Activated CD8-positive, alpha-beta T cell treated with anti-CD3 and anti-CD28 coated beads for 36 hours (primary cell): ENCODE results near the gene PTPRN2. TPM values are rescaled to one million over a fixed set of nuclear protein-coding genes. Genes with fewer than 3 reads are reported as not detected.

Source experiments
- ATAC-seq: fragments of 200-7000 bp; cut with Tn5 transposase; one replicate; pipeline ENCODE4 v1.10.0; 2021; ENCODE audit warnings: mild to moderate bottlenecking, moderate library complexity
- CTCF ChIA-PET: fragments of 350-600 bp; sonication (Branson Sonifier 250); formaldehyde crosslinking; loops from one replicate; lab custom pipeline; 2021; ENCODE audit warnings: antibody characterized with exemption; lab: Charles Lee
- POLR2A ChIA-PET: fragments of 350-600 bp; sonication (Branson Sonifier 250); formaldehyde crosslinking; loops from one replicate; lab custom pipeline; 2021; ENCODE audit warnings: antibody characterized with exemption; lab: Charles Lee
- DNase-seq: peaks from one replicate; pipeline ENCODE4 v3.0.0-alpha.2; 2020
- H3K27ac Mint-ChIP-seq: one replicate; pipeline ENCODE4 v1.8.0; 2021; ENCODE audit warnings: mild to moderate bottlenecking, mixed read lengths
- H3K27me3 Mint-ChIP-seq: one replicate; pipeline ENCODE4 v1.8.0; 2021; ENCODE audit warnings: mixed read lengths
- H3K36me3 Mint-ChIP-seq: one replicate; pipeline ENCODE4 v1.8.0; 2021; ENCODE audit warnings: low read depth, mixed read lengths
- H3K4me1 Mint-ChIP-seq: one replicate; pipeline ENCODE4 v1.8.0; 2021; ENCODE audit warnings: low read depth, mixed read lengths
- H3K4me3 Mint-ChIP-seq: one replicate; pipeline ENCODE4 v1.8.0; 2021; ENCODE audit warnings: mild to moderate bottlenecking, moderate library complexity, mixed read lengths
- H3K9me3 Mint-ChIP-seq: one replicate; pipeline ENCODE4 v1.8.0; 2021; ENCODE audit warnings: mixed read lengths
- CTCF ChIP-seq: fragments of 200-600 bp; IDR thresholded peaks from one replicate; pipeline ENCODE4 v1.8.0; 2022; ENCODE audit warnings: antibody characterized with exemption, mild to moderate bottlenecking
- intact Hi-C: fragments of 100-400 bp; cut with micrococcal nuclease; formaldehyde crosslinking; loops from one replicate; pipeline ENCODE4 v1.10.0; 2022
- total RNA-seq, 2 experiments: library from RNA; stranded (reverse); gene quantifications; one replicate each; pipeline ENCODE4 v1.2.3, GENCODE V29; 2021

The PTPRN2 gene
- total RNA-seq, 2 experiments from 2014 or later = 0.49 to 0.65 TPM

- ChIA-PET CTCF (no interaction called here), POLR2A (no interaction called here)
- no peak for TF ChIP-seq CTCF
- intact Hi-C loops = no loop called here
- H3K4me3 Mint-ChIP-seq = no peak overlapping the region
- peaks cover 10% of the 10 kb centered on the region for H3K4me1 Mint-ChIP-seq
- no peaks in the 10 kb centered on the region for H3K36me3 Mint-ChIP-seq
- no peaks in the 10 kb centered on the region for H3K9me3 Mint-ChIP-seq
- no peak for ATAC-seq
- DNase-seq = no peak
- H3K27me3 Mint-ChIP-seq = no peaks in the 10 kb centered on the region
- H3K27ac Mint-ChIP-seq = no peak overlapping the region
These were observed 732.0 kb downstream of the PTPRN2 start for GRCh38 chr7:157855452-157856213.

- H3K4me1 Mint-ChIP-seq = peaks cover 10% of the 10 kb centered on the region
- ATAC-seq (no peak), DNase-seq (no peak)
- H3K36me3 Mint-ChIP-seq = no peaks in the 10 kb centered on the region
- H3K9me3 Mint-ChIP-seq = no peaks in the 10 kb centered on the region
- no peak for TF ChIP-seq CTCF
- no peak overlapping the region for H3K4me3 Mint-ChIP-seq
- no peak overlapping the region for H3K27ac Mint-ChIP-seq
- CTCF ChIA-PET = no interaction called here
- no peaks in the 10 kb centered on the region for H3K27me3 Mint-ChIP-seq
- POLR2A ChIA-PET = no interaction called here
- intact Hi-C loops = no loop called here
These were observed 732.6 kb downstream of the PTPRN2 start for GRCh38 chr7:157855016-157855415.

- CTCF ChIA-PET = no interaction called here
These were observed 733.3 kb downstream of the PTPRN2 start for GRCh38 chr7:157854066-157854891.

GRCh38 chr7:157853789-157854065 lies 733.9 kb downstream of the PTPRN2 start:
- POLR2A ChIA-PET = no interaction called here
- DNase-seq (no peak), ATAC-seq (no peak)
- no peaks in the 10 kb centered on the region for H3K27me3 Mint-ChIP-seq
- H3K4me1 Mint-ChIP-seq = peaks cover 10% of the 10 kb centered on the region
- no peaks in the 10 kb centered on the region for H3K9me3 Mint-ChIP-seq
- no peaks in the 10 kb centered on the region for H3K36me3 Mint-ChIP-seq
- no peak overlapping the region for H3K4me3 Mint-ChIP-seq
- CTCF ChIA-PET = no interaction called here
- intact Hi-C loops = no loop called here
- no peak overlapping the region for H3K27ac Mint-ChIP-seq
- no peak for TF ChIP-seq CTCF

More at GRCh38 chr7:157854066-157854891, 733.3 kb downstream of the PTPRN2 start:
- Mint-ChIP-seq H3K27me3 (no peaks in the 10 kb centered on the region), H3K36me3 (no peaks in the 10 kb centered on the region), H3K4me1 (peaks cover 10% of the 10 kb centered on the region), H3K4me3 (no peak overlapping the region), H3K9me3 (no peaks in the 10 kb centered on the region), H3K27ac (no peak overlapping the region)
- TF ChIP-seq CTCF = no peak
- POLR2A ChIA-PET = no interaction called here
- ATAC-seq = no peak
- no peak for DNase-seq
- intact Hi-C loops = no loop called here
